Measurements from ENCODE around the gene CADPS.

CADPS gene

GRCh38 chr3:62570888-62571287, 304.3 kb downstream of the CADPS start:
- Histone ChIP-seq H3K4me1 (ENCODE audit: insufficient read depth, low read length, poor library complexity, severe bottlenecking) (peaks cover 2% of the 10 kb centered on the region), H3K9me2 (replicated peaks; ENCODE audit: low read depth, low read length) (no peaks in the 10 kb centered on the region), H3F3A (ENCODE audit: low read depth) (no peaks in the 10 kb centered on the region), H3K36me3 (ENCODE audit: insufficient read depth, low read length) (no peaks in the 10 kb centered on the region), H3K9me3 (ENCODE audit: insufficient read depth, low read depth, low read length) (no peaks in the 10 kb centered on the region), H3K9ac (ENCODE audit: low read depth, low read length, poor library complexity, severe bottlenecking) (no peak overlapping the region), H4K20me1 (ENCODE audit: insufficient read depth, low read length, poor library complexity, severe bottlenecking) (no peaks in the 10 kb centered on the region), H3K79me2 (ENCODE audit: insufficient read depth, low read length) (no peaks in the 10 kb centered on the region), H3K4me3 (ENCODE audit: low read length, poor library complexity, severe bottlenecking) (no peak overlapping the region), H3K27me3 (ENCODE audit: insufficient read depth, low read length, poor library complexity, severe bottlenecking) (no peaks in the 10 kb centered on the region), H3K4me2 (ENCODE audit: low read depth, low read length, poor library complexity, severe bottlenecking) (no peak overlapping the region), H2AFZ (ENCODE audit: low read length) (no peak overlapping the region)
- TF ChIP-seq EZH2phosphoT487 (IDR thresholded peaks at IDR 0.05; ENCODE audit: borderline replicate concordance) (no peak), CTCF (conservative IDR thresholded peaks at IDR 0.05; ENCODE audit: low read length) (no peak)

- no peaks in the 10 kb centered on the region for H3K36me3 ChIP-seq (ENCODE audit: insufficient read depth, low read length)
- H3K9me2 ChIP-seq (replicated peaks; ENCODE audit: low read depth, low read length) = no peaks in the 10 kb centered on the region
- no peaks in the 10 kb centered on the region for H3K27me3 ChIP-seq (ENCODE audit: insufficient read depth, low read length, poor library complexity, severe bottlenecking)
- no peak overlapping the region for H2AFZ ChIP-seq (ENCODE audit: low read length)
- no peaks in the 10 kb centered on the region for H4K20me1 ChIP-seq (ENCODE audit: insufficient read depth, low read length, poor library complexity, severe bottlenecking)
- H3F3A ChIP-seq (ENCODE audit: low read depth) = no peaks in the 10 kb centered on the region
- H3K79me2 ChIP-seq (ENCODE audit: insufficient read depth, low read length) = no peaks in the 10 kb centered on the region
- no peaks in the 10 kb centered on the region for H3K4me1 ChIP-seq (ENCODE audit: insufficient read depth, low read length, poor library complexity, severe bottlenecking)
- H3K4me3 ChIP-seq (ENCODE audit: low read length, poor library complexity, severe bottlenecking) = no peak overlapping the region
- H3K9ac ChIP-seq (ENCODE audit: low read depth, low read length, poor library complexity, severe bottlenecking) = no peak overlapping the region
- no peak overlapping the region for H3K4me2 ChIP-seq (ENCODE audit: low read depth, low read length, poor library complexity, severe bottlenecking)
- TF ChIP-seq EZH2phosphoT487 (IDR thresholded peaks at IDR 0.05; ENCODE audit: borderline replicate concordance) = no peak
- TF ChIP-seq CTCF (conservative IDR thresholded peaks at IDR 0.05; ENCODE audit: low read length) = no peak
- H3K9me3 ChIP-seq (ENCODE audit: insufficient read depth, low read depth, low read length) = no peaks in the 10 kb centered on the region
Observed at GRCh38 chr3:62569609-62570008, 305.6 kb downstream of the CADPS start.

GRCh38 chr3:62567097-62568021, 307.9 kb downstream of the CADPS start:
- Histone ChIP-seq H3K9me2 (replicated peaks; ENCODE audit: low read depth, low read length) (no peaks in the 10 kb centered on the region), H3K79me2 (ENCODE audit: insufficient read depth, low read length) (no peaks in the 10 kb centered on the region), H3K9ac (ENCODE audit: low read depth, low read length, poor library complexity, severe bottlenecking) (no peak overlapping the region), H3K4me1 (ENCODE audit: insufficient read depth, low read length, poor library complexity, severe bottlenecking) (no peaks in the 10 kb centered on the region), H4K20me1 (ENCODE audit: insufficient read depth, low read length, poor library complexity, severe bottlenecking) (no peaks in the 10 kb centered on the region), H3K4me3 (ENCODE audit: low read length, poor library complexity, severe bottlenecking) (no peak overlapping the region), H3K27me3 (ENCODE audit: insufficient read depth, low read length, poor library complexity, severe bottlenecking) (no peaks in the 10 kb centered on the region), H3K36me3 (ENCODE audit: insufficient read depth, low read length) (no peaks in the 10 kb centered on the region), H3K9me3 (ENCODE audit: insufficient read depth, low read depth, low read length) (no peaks in the 10 kb centered on the region), H3F3A (ENCODE audit: low read depth) (no peaks in the 10 kb centered on the region), H3K4me2 (ENCODE audit: low read depth, low read length, poor library complexity, severe bottlenecking) (no peak overlapping the region), H2AFZ (ENCODE audit: low read length) (no peak overlapping the region)
- TF ChIP-seq CTCF (conservative IDR thresholded peaks at IDR 0.05; ENCODE audit: low read length) = no peak
- no peak for TF ChIP-seq EZH2phosphoT487 (IDR thresholded peaks at IDR 0.05; ENCODE audit: borderline replicate concordance)

Data from Loucy (cell line).